Loucy (cell line): ENCODE measurements around the gene PALD1.
A peak's percentile ranks its signal among the peaks of the same experiment; 100 is the strongest.

Experiments used
- H2AFZ ChIP-seq: fragments of 200-600 bp; sonication (generic); 2 replicates; pipeline ENCODE4 v1.6.0; 2016; ENCODE audit warnings: antibody characterized with exemption, mild to moderate bottlenecking, low read length, moderate library complexity
- H3F3A ChIP-seq: fragments of 200-600 bp; 2 replicates; pipeline ENCODE4 v1.6.0; 2016; ENCODE audit warnings: antibody characterized with exemption, low read depth, mild to moderate bottlenecking
- H3K27me3 ChIP-seq: fragments of 200-600 bp; sonication (generic); 2 replicates; pipeline ENCODE4 v1.6.1; 2014; ENCODE audit warnings: low read length, mild to moderate bottlenecking; ENCODE audit not compliant: insufficient read depth, poor library complexity, severe bottlenecking
- H3K36me3 ChIP-seq: fragments of 200-600 bp; sonication (generic); 2 replicates; pipeline ENCODE4 v1.6.1; 2016; ENCODE audit warnings: low read length; ENCODE audit not compliant: insufficient read depth
- H3K4me1 ChIP-seq: fragments of 200-600 bp; sonication (generic); 2 replicates; pipeline ENCODE4 v1.5.1; 2014; ENCODE audit warnings: low read length, mild to moderate bottlenecking; ENCODE audit not compliant: insufficient read depth, poor library complexity, severe bottlenecking
- H3K4me2 ChIP-seq: fragments of 200-600 bp; sonication (generic); 2 replicates; pipeline ENCODE4 v1.6.0; 2014; ENCODE audit warnings: antibody characterized with exemption, low read length, low read depth, mild to moderate bottlenecking; ENCODE audit not compliant: poor library complexity, severe bottlenecking
- H3K4me3 ChIP-seq: fragments of 200-600 bp; sonication (generic); 2 replicates; pipeline ENCODE4 v1.5.1; 2014; ENCODE audit warnings: low read length, mild to moderate bottlenecking, mixed read lengths; ENCODE audit not compliant: poor library complexity, severe bottlenecking
- H3K79me2 ChIP-seq: fragments of 200-600 bp; sonication (generic); 2 replicates; pipeline ENCODE4 v1.6.1; 2014; ENCODE audit warnings: low read length; ENCODE audit not compliant: insufficient read depth
- H3K9ac ChIP-seq: fragments of 200-600 bp; sonication (generic); 2 replicates; pipeline ENCODE4 v1.6.0; 2014; ENCODE audit warnings: mild to moderate bottlenecking, low read depth, low read length, moderate library complexity; ENCODE audit not compliant: poor library complexity, severe bottlenecking
- H3K9me2 ChIP-seq: fragments of 200-600 bp; sonication (generic); replicated peaks from 2 replicates; pipeline ENCODE4 v1.6.1; 2016; ENCODE audit warnings: low read depth, low read length, mixed read lengths
- H3K9me3 ChIP-seq: fragments of 200-600 bp; sonication (generic); 2 replicates; pipeline ENCODE4 v1.6.1; 2014; ENCODE audit warnings: mild to moderate bottlenecking, antibody characterized with exemption, low read length, low read depth; ENCODE audit not compliant: insufficient read depth
- H4K20me1 ChIP-seq: fragments of 200-600 bp; sonication (generic); 2 replicates; pipeline ENCODE4 v1.6.0; 2014; ENCODE audit warnings: antibody characterized with exemption, low read length, mild to moderate bottlenecking; ENCODE audit not compliant: insufficient read depth, poor library complexity, severe bottlenecking
- CTCF ChIP-seq: fragments of 200-600 bp; sonication (generic); conservative IDR thresholded peaks from 2 replicates; pipeline ENCODE4 v1.5.1; 2014; ENCODE audit warnings: mild to moderate bottlenecking, antibody characterized with exemption, low read length
- EZH2phosphoT487 ChIP-seq: fragments of 200-600 bp; IDR thresholded peaks from 2 replicates; pipeline ENCODE4 v1.6.1; 2018; ENCODE audit warnings: antibody characterized with exemption, mild to moderate bottlenecking, moderate library complexity, borderline replicate concordance

PALD1 gene

GRCh38 chr10:70561070-70561469, 82.5 kb downstream of the PALD1 start:
- H3K36me3 ChIP-seq, result no peaks in the 10 kb centered on the region
- H3K79me2 ChIP-seq, result no peaks in the 10 kb centered on the region
- H3K4me2 ChIP-seq, result no peak overlapping the region
- H3K9me3 ChIP-seq, result no peaks in the 10 kb centered on the region
- no peak overlapping the region for H2AFZ ChIP-seq
- no peaks in the 10 kb centered on the region for H3F3A ChIP-seq
- TF ChIP-seq EZH2phosphoT487, result no peak
- no peak for TF ChIP-seq CTCF
- no peaks in the 10 kb centered on the region for H4K20me1 ChIP-seq
- peak overlapping the region; percentile 65 for H3K9ac ChIP-seq
- H3K4me3 ChIP-seq, result no peak overlapping the region
- H3K27me3 ChIP-seq, result no peaks in the 10 kb centered on the region
- peaks cover 63% of the 10 kb centered on the region for H3K4me1 ChIP-seq
- H3K9me2 ChIP-seq, result no peaks in the 10 kb centered on the region

GRCh38 chr10:70561558-70561957, 83.0 kb downstream of the PALD1 start:
- no peaks in the 10 kb centered on the region for H3F3A ChIP-seq
- no peaks in the 10 kb centered on the region for H3K9me3 ChIP-seq
- peak overlapping the region; percentile 65 for H3K9ac ChIP-seq
- TF ChIP-seq EZH2phosphoT487 (no peak), CTCF (no peak)
- no peaks in the 10 kb centered on the region for H3K36me3 ChIP-seq
- H3K9me2 ChIP-seq, result no peaks in the 10 kb centered on the region
- no peaks in the 10 kb centered on the region for H4K20me1 ChIP-seq
- H2AFZ ChIP-seq, result no peak overlapping the region
- H3K27me3 ChIP-seq, result no peaks in the 10 kb centered on the region
- peak overlapping the region; percentile 40 for H3K4me3 ChIP-seq
- no peaks in the 10 kb centered on the region for H3K79me2 ChIP-seq
- peak overlapping the region; percentile 47 for H3K4me2 ChIP-seq
- peaks cover 65% of the 10 kb centered on the region for H3K4me1 ChIP-seq

- peak overlapping the region; percentile 47 for H3K4me2 ChIP-seq
- no peaks in the 10 kb centered on the region for H3K36me3 ChIP-seq
- no peaks in the 10 kb centered on the region for H3K79me2 ChIP-seq
- no peaks in the 10 kb centered on the region for H3K9me3 ChIP-seq
- no peaks in the 10 kb centered on the region for H4K20me1 ChIP-seq
- TF ChIP-seq EZH2phosphoT487 (no peak), CTCF (no peak)
- no peak overlapping the region for H2AFZ ChIP-seq
- peak overlapping the region; percentile 65 for H3K9ac ChIP-seq
- H3K9me2 ChIP-seq, result no peaks in the 10 kb centered on the region
- no peaks in the 10 kb centered on the region for H3K27me3 ChIP-seq
- peaks cover 65% of the 10 kb centered on the region for H3K4me1 ChIP-seq
- no peaks in the 10 kb centered on the region for H3F3A ChIP-seq
- peak overlapping the region; percentile 40 for H3K4me3 ChIP-seq
These were observed 83.6 kb downstream of the PALD1 start for GRCh38 chr10:70562036-70562755.
